DMS53 (cell line): ENCODE results near the gene PSMB1.
"Not testable (repeated sequence)": the region's sequence is repeated elsewhere in the genome, so short reads cannot be mapped to it uniquely, and the experiment has no call there.

Source experiments
- DNase-seq: peaks from one replicate; lab custom pipeline; 2025; lab: John Stamatoyannopoulos, UW

PSMB1 gene

GRCh38 chr6:170502733-170503413 lies 50.2 kb downstream of the PSMB1 start:
- DNase-seq, result not testable (repeated sequence)

- DNase-seq, result not testable (repeated sequence)
Observed at GRCh38 chr6:170502268-170502667, 50.8 kb downstream of the PSMB1 start.

GRCh38 chr6:170500955-170501590 lies 52.0 kb downstream of the PSMB1 start:
- DNase-seq, result no peak

GRCh38 chr6:170497841-170498301 lies 55.2 kb downstream of the PSMB1 start:
- DNase-seq, result peak; percentile 9

GRCh38 chr6:170493354-170493753 lies 59.8 kb downstream of the PSMB1 start:
- DNase-seq, result no peak

GRCh38 chr6:170490259-170490658 lies 62.8 kb downstream of the PSMB1 start:
- no peak for DNase-seq

GRCh38 chr6:170489836-170490235 lies 63.3 kb downstream of the PSMB1 start:
- no peak for DNase-seq

- no peak for DNase-seq
Observed at GRCh38 chr6:170487707-170488329, 65.3 kb downstream of the PSMB1 start.

- DNase-seq, result no peak
Observed at GRCh38 chr6:170485159-170485558, 67.9 kb downstream of the PSMB1 start.
